OCI-LY7 (cell line): Measurements from ENCODE around the gene GALNT10.

Experiments used
- CTCF ChIP-seq: fragments of 200-600 bp; sonication (generic); conservative IDR thresholded peaks from 2 replicates; pipeline ENCODE4 v1.5.1; 2014; ENCODE audit warnings: mild to moderate bottlenecking, antibody characterized with exemption, low read length, moderate library complexity, mixed read lengths
- EZH2phosphoT487 ChIP-seq: fragments of 200-600 bp; sonication (generic); IDR thresholded peaks from 2 replicates; pipeline ENCODE4 v1.6.1; 2018; ENCODE audit warnings: low read depth, borderline replicate concordance, mild to moderate bottlenecking, mixed run types, antibody characterized with exemption, low read length, moderate library complexity, mixed read lengths

- TF ChIP-seq CTCF: no peak
- no peak for TF ChIP-seq EZH2phosphoT487
Measured at GRCh38 chr5:154147666-154148065, 42.9 kb upstream of the GALNT10 start.
